COLO668 (cell line): Measurements from ENCODE around the gene PTCH1.

Experiments used
- DNase-seq: peaks from one replicate; lab custom pipeline; 2025; ENCODE audit not compliant: unreplicated experiment; lab: John Stamatoyannopoulos, UW

PTCH1 gene

GRCh38 chr9:95512709-95513095 is 4.1 kb downstream of the PTCH1 start:
- no peak for DNase-seq

GRCh38 chr9:95511952-95512708 is 4.6 kb downstream of the PTCH1 start:
- peak; percentile 62 for DNase-seq

- no peak for DNase-seq
These were observed 5.2 kb downstream of the PTCH1 start for GRCh38 chr9:95511616-95511931.

- DNase-seq, result peak; percentile 99
These were observed 5.8 kb downstream of the PTCH1 start for GRCh38 chr9:95510709-95511615.

- DNase-seq, result peak; percentile 60
These were observed 6.7 kb downstream of the PTCH1 start for GRCh38 chr9:95509851-95510708.

GRCh38 chr9:95508968-95509850 is 7.6 kb downstream of the PTCH1 start:
- peak; percentile 87 for DNase-seq

- DNase-seq, result peak; percentile 65
These were observed 8.4 kb downstream of the PTCH1 start for GRCh38 chr9:95508242-95508967.

- peak; percentile 64 for DNase-seq
These were observed 9.1 kb downstream of the PTCH1 start for GRCh38 chr9:95507464-95508241.

- peak; percentile 65 for DNase-seq
These were observed 9.9 kb downstream of the PTCH1 start for GRCh38 chr9:95506678-95507463.

GRCh38 chr9:95506428-95506677 is 10.4 kb downstream of the PTCH1 start:
- peak; percentile 57 for DNase-seq

- peak; percentile 81 for DNase-seq
These were observed 10.9 kb downstream of the PTCH1 start for GRCh38 chr9:95505717-95506427.

- DNase-seq, result no peak
These were observed 11.6 kb downstream of the PTCH1 start for GRCh38 chr9:95505072-95505716.

- DNase-seq, result no peak
These were observed 12.5 kb downstream of the PTCH1 start for GRCh38 chr9:95504053-95504963.

GRCh38 chr9:95503369-95503768 is 13.4 kb downstream of the PTCH1 start:
- no peak for DNase-seq

- DNase-seq, result no peak
These were observed 14.5 kb downstream of the PTCH1 start for GRCh38 chr9:95502248-95502647.

GRCh38 chr9:95499847-95500246 is 16.9 kb downstream of the PTCH1 start:
- no peak for DNase-seq
